ENCODE measurements around the gene EPHX1.
"Not testable (repeated sequence)": the region's sequence is repeated elsewhere in the genome, so short reads cannot be mapped to it uniquely, and the experiment has no call there.

The EPHX1 gene

DNA sequence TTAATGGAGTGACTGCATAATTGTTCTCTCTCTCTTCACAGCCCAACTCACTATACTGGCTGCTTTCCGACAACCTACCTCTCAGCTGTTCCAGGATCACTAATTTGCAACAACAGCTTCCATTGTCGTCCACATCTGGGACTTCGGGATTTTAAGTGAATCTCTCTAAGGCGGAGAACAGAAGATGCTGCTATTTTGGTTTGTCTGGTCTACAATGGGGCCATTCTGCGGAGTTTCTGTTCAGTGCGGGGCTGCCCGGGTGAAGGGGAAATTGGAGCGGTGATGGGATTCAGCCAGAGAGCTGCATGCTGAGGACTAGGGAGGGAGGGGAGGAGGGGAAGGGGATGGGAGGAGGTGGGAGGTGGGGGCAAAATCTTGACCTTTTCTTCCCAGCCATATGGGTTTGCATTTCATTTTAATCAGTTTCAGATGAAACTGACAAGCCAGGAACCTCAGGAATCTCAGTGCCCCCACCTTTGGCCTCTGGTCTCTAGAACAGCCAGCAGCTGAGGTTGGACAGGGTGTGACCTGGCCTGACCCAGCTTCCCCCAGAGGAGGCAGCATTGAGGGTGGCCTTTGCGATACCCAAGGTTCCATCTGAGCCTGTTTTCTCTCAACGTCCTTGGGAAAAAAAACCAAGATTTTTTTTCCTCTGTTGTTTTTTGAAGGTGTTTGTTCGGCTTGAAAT lies 39.2 kb upstream of the EPHX1 start:
- Histone ChIP-seq H3K4me3 (ENCODE audit: low read length) (no peak overlapping the region), H3K9ac (ENCODE audit: low read length) (no peak overlapping the region), H3K27me3 (ENCODE audit: control insufficient read depth, insufficient read depth, low read length) (no peaks in the 10 kb centered on the region), H3K4me1 (ENCODE audit: control insufficient read depth, insufficient read depth, low read length) (peaks cover 32% of the 10 kb centered on the region), H3K36me3 (ENCODE audit: control insufficient read depth, insufficient read depth, low read length) (no peaks in the 10 kb centered on the region), H3K27ac (ENCODE audit: low read depth, low read length) (no peak overlapping the region)

DNA sequence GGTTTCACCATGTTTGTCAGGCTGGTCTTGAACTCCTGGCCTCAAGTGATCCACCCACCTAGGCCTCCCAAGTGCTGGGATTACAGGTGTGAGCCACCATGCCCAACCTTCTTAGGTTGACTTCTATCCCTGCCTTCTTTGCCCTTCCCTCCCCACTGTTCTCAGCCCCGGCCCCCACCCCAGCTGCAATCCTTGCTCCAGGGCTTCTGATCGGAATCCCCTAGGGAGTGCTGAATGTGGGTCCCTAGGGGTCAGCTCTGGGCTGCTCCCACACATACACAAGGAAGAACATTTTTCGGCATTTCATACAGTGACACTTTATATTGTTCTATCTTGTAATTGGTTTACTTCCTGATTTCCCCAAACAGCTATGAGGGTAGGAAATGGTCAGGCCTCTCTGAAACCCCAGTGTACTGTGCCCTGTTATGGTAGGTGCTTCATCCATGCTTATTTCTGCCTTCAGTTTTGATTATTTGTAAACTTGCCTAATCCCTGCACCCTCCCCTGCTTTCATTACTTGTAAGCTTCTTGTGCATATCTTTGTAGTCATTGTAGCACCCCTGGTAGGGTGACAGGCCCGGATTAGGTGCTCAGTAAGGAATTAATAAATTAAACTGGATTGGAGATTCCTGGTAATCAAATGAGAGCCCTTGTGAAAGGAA lies 38.1 kb upstream of the EPHX1 start:
- Histone ChIP-seq H3K4me1 (ENCODE audit: control insufficient read depth, insufficient read depth, low read length) (peaks cover 26% of the 10 kb centered on the region), H3K27ac (ENCODE audit: low read depth, low read length) (peak overlapping the region; percentile 42), H3K9ac (ENCODE audit: low read length) (no peak overlapping the region)

DNA sequence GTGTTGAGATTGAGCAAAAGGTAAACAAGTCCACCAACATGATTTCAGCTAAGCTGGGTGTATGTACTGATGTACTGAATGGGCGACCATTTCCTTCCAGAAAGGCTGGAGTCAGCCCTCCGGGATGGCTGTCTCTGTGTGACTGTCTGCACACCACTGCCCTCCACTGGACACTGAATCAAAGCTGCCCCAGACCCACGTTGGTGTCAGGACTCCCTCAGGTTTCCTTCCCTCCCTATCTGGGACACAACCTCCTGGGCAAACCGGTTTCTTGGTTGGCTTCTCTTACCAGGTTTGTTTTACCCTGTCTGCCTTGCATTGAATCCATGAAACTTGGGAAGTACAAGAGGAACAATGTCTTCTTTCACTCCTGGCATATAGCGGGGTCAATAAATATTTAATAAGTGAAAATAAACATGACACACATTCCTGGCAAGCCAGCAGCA lies 37.6 kb upstream of the EPHX1 start:
- Histone ChIP-seq H3K27ac (ENCODE audit: low read depth, low read length) (peak overlapping the region; percentile 42), H3K4me1 (ENCODE audit: control insufficient read depth, insufficient read depth, low read length) (peaks cover 20% of the 10 kb centered on the region), H3K9ac (ENCODE audit: low read length) (peak overlapping the region; percentile 25), H3K4me3 (ENCODE audit: low read length) (no peak overlapping the region), H3K27me3 (ENCODE audit: control insufficient read depth, insufficient read depth, low read length) (no peaks in the 10 kb centered on the region), H3K36me3 (ENCODE audit: control insufficient read depth, insufficient read depth, low read length) (no peaks in the 10 kb centered on the region)

More for the DNA sequence above, 38.1 kb upstream of the EPHX1 start:
- no peak overlapping the region for H3K4me3 ChIP-seq (ENCODE audit: low read length)
- H3K27me3 ChIP-seq (ENCODE audit: control insufficient read depth, insufficient read depth, low read length) = no peaks in the 10 kb centered on the region
- H3K36me3 ChIP-seq (ENCODE audit: control insufficient read depth, insufficient read depth, low read length) = no peaks in the 10 kb centered on the region

DNA sequence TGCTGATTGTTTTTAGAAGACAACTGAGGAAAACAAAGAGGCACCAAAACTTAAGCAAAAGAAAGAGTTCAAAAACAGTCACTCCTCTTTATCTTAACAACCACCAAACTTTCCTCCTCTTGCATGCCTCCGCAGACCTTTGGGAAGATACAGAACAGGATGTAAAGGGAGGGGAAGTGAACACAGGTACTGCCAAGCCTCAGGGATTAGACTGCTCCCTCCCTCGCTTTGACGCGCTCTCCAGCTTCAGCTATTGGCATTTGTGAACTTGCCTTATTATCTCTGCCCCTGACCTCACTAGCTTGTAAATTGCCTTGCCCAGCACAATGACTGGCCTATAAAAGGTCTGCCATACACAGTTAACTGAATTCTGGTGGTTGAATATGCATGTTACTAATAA lies 37.1 kb upstream of the EPHX1 start:
- Histone ChIP-seq H3K4me3 (ENCODE audit: low read length) (no peak overlapping the region), H3K4me1 (ENCODE audit: control insufficient read depth, insufficient read depth, low read length) (peaks cover 15% of the 10 kb centered on the region), H3K9ac (ENCODE audit: low read length) (no peak overlapping the region), H3K27me3 (ENCODE audit: control insufficient read depth, insufficient read depth, low read length) (no peaks in the 10 kb centered on the region), H3K36me3 (ENCODE audit: control insufficient read depth, insufficient read depth, low read length) (no peaks in the 10 kb centered on the region), H3K27ac (ENCODE audit: low read depth, low read length) (no peak overlapping the region)

DNA sequence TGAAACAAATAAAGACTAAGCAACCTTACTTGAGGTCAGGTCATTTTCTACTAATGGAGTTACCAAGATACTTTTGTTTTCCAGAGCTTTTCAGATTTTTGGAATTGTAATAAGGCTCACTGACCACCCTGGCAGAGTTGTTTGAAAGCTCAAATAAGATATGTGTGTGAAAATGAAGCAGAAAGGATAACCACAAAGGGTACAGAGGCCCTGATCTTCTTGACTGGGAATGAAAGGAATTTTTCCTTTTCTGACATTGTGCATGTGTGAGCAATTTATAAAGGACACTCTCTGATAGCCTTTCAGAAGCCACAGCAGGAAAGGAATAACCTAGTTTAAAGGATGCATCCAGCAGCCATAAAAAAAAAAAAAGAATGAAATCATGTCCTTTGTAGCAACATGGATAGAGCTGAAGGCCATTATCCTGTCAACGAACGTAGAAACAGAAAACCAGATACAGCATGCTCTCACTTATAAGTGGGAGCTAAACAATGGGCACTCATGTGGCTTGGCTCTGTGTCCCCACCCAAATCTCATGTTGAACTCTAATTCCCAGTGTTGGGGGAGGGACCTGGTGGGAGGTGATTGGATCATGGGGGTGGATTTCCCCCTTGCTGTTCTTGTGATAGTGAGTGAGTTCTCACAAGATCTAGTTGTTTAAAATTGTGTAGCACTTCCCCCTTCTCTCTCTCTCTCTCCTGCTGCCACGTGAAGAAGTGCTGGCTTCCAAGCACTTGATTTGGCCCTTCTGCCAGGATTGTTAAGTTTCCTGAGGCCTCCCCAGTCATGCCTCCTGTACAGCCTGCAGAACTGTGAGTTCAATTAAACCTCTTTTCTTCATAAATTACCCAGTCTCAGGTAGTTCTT lies 35.4 kb upstream of the EPHX1 start:
- Histone ChIP-seq H3K36me3 (ENCODE audit: control insufficient read depth, insufficient read depth, low read length) (no peaks in the 10 kb centered on the region), H3K27ac (ENCODE audit: low read depth, low read length) (peak overlapping the region; percentile 54), H3K9ac (ENCODE audit: low read length) (no peak overlapping the region), H3K4me1 (ENCODE audit: control insufficient read depth, insufficient read depth, low read length) (peaks cover 18% of the 10 kb centered on the region), H3K4me3 (ENCODE audit: low read length) (no peak overlapping the region), H3K27me3 (ENCODE audit: control insufficient read depth, insufficient read depth, low read length) (no peaks in the 10 kb centered on the region)

DNA sequence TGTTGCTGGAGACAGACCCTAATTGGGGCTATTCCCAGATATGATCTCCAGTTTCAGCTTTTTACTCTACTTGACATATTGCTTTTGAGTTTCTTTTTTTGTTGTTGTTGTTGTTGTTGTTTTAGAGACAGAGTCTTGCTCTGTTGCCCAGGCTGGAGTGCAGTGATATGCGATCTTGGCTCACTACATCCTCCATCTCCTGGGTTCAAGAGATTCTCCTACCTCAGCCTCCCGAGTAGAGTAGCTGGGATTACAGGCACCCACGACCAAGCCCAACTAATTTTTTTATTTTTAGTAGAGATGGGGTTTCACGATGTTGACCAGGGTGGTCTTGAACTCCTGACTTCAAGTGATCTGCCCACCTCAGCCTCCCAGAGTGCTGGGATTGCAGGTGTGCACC lies 33.6 kb upstream of the EPHX1 start:
- no peaks in the 10 kb centered on the region for H3K36me3 ChIP-seq (ENCODE audit: control insufficient read depth, insufficient read depth, low read length)
- H3K4me1 ChIP-seq (ENCODE audit: control insufficient read depth, insufficient read depth, low read length) = peaks cover 23% of the 10 kb centered on the region
- no peak overlapping the region for H3K9ac ChIP-seq (ENCODE audit: low read length)
- H3K27me3 ChIP-seq (ENCODE audit: control insufficient read depth, insufficient read depth, low read length) = no peaks in the 10 kb centered on the region
- H3K27ac ChIP-seq (ENCODE audit: low read depth, low read length) = no peak overlapping the region
- H3K4me3 ChIP-seq (ENCODE audit: low read length) = no peak overlapping the region

DNA sequence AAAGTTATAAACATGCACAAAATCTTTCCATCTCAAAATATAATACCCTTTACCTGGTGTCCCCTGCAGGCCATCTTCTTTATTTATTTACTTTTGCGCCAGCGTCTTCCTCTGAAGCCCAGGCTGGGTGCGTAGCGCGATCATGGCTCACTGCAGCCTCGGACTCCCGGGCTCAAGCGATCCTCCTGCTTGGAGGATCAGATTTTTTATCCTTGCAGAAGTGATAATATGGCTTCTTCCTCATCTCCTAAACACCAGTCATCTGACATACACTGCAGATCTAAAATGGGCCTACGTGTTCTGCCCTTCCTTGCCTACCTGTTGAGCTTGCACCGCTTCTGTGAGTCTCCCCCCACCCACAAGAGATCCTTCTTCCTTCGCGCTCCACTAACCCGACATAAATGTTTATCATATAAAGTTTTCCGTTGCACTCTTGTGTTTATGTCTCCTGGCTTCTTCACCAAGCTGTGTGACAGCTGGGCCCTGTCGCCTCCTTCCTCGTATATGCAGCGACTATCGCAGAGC lies 32.8 kb upstream of the EPHX1 start:
- Histone ChIP-seq H3K27ac (ENCODE audit: low read depth, low read length) (peak overlapping the region; percentile 95), H3K27me3 (ENCODE audit: control insufficient read depth, insufficient read depth, low read length) (no peaks in the 10 kb centered on the region), H3K4me1 (ENCODE audit: control insufficient read depth, insufficient read depth, low read length) (peaks cover 21% of the 10 kb centered on the region), H3K4me3 (ENCODE audit: low read length) (peak overlapping the region; percentile 65), H3K9ac (ENCODE audit: low read length) (peak overlapping the region; percentile 97), H3K36me3 (ENCODE audit: control insufficient read depth, insufficient read depth, low read length) (no peaks in the 10 kb centered on the region)

DNA sequence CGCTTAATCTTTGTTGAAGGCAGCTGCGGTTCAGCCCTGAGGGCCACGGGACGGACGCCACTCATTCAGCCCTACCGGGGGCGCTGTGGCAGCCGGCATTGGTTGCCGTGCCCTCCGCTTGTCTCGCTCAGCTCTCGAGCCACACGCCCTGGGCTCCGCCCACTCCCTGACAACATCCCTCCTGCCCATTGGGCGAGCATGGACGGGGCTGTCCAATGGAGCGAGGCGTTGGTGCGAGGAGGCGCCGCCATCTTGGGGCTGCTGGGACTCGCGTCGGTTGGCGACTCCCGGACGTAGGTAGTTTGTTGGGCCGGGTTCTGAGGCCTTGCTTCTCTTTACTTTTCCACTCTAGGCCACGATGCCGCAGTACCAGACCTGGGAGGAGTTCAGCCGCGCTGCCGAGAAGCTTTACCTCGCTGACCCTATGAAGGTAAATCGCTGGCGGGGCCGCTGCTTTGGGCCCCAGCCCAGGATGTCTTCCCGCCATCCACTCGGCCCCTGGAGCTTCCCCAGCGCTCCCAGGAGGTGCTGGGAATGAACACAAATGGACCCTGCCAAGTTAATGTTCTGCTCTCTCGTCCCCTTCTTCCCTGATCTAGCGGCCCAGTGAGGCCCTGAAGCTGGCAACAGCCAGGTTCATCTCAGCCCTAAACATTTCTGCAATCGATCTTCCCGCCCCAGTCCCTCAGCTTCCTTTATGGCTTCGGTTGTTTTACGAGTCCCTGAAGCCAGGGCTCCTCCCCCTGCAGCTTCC lies 32.2 kb upstream of the EPHX1 start, which contains the start of gene SRP9:
Gene SRP9 (plus strand): TSS at position 244 of the 754 bp plus-strand sequence. CDS start 115 bp downstream, at position 359.
- Histone ChIP-seq H3K27ac (ENCODE audit: low read depth, low read length) (peak within 1 kb of the TSS; percentile 95), H3K9ac (ENCODE audit: low read length) (peak within 1 kb of the TSS; percentile 97), H3K27me3 (ENCODE audit: control insufficient read depth, insufficient read depth, low read length) (no peaks in the 10 kb centered on the region), H3K4me1 (ENCODE audit: control insufficient read depth, insufficient read depth, low read length) (peaks cover 16% of the 10 kb centered on the region), H3K36me3 (ENCODE audit: control insufficient read depth, insufficient read depth, low read length) (no peaks in the 10 kb centered on the region), H3K4me3 (ENCODE audit: low read length) (peak within 1 kb of the TSS; percentile 95)

DNA sequence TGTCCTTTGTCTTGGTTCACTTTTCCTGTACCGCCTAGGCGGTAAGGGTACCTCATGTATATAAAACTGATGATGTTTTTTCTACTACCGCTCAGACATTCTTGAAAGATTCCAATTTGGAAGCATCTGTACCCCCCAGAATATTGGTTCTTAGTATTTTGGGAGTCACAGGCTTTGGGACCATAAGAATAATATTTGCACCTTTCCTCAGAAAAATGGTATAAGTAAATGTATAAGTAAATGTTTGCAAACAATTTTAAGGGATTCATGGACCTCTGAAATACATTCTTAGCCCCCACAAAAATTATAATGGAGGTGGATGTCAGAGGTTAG lies 31.6 kb upstream of the EPHX1 start:
- Histone ChIP-seq H3K36me3 (ENCODE audit: control insufficient read depth, insufficient read depth, low read length) (no peaks in the 10 kb centered on the region), H3K9ac (ENCODE audit: low read length) (peak overlapping the region; percentile 97), H3K27me3 (ENCODE audit: control insufficient read depth, insufficient read depth, low read length) (no peaks in the 10 kb centered on the region), H3K4me1 (ENCODE audit: control insufficient read depth, insufficient read depth, low read length) (peaks cover 16% of the 10 kb centered on the region), H3K4me3 (ENCODE audit: low read length) (peak overlapping the region; percentile 95), H3K27ac (ENCODE audit: low read depth, low read length) (peak overlapping the region; percentile 95)

DNA sequence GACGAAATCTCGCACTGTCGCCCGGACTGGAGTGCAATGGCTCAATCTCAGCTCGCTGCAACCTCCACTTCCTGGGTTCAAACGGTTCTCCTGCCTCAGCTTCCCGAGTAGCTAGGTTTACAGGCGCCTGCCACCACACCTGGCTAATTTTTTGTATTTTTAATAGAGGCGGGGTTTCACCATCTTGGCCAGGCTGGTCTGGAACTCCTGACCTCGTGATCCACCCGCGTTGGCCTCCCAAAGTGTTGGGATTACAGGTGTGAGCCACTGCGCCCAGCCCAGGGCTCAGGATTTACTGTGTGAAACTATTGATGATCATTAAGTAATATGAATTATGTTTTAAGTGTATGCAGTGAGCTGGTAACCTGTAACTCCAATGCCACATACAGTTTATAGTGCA lies 30.8 kb upstream of the EPHX1 start:
- Histone ChIP-seq H3K4me1 (ENCODE audit: control insufficient read depth, insufficient read depth, low read length) (peaks cover 14% of the 10 kb centered on the region), H3K4me3 (ENCODE audit: low read length) (peak overlapping the region; percentile 95)
- not testable (repeated sequence) for H3K27me3 ChIP-seq (ENCODE audit: control insufficient read depth, insufficient read depth, low read length); H3K27ac ChIP-seq (ENCODE audit: low read depth, low read length); H3K36me3 ChIP-seq (ENCODE audit: control insufficient read depth, insufficient read depth, low read length); H3K9ac ChIP-seq (ENCODE audit: low read length)

DNA sequence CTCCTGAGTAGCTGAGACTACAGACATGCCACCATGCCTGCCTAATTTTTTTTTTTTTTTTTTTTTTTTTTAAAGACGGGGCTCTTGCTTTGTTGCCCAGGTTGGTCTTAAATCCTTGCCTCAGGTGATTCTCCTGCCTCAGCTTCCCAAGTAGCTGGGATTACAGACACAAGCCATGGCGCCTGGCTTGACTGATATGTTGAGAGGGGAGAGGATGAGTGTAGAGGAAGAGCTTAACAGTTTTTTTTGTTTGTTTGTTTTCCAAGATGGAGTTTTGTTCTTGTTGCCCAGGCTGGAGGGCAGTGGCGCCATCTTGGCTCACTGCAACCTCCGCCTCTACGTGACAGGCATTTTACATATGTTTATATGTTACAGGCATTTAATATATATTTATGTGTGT lies 29.8 kb upstream of the EPHX1 start:
- Histone ChIP-seq H3K27me3 (ENCODE audit: control insufficient read depth, insufficient read depth, low read length) (no peaks in the 10 kb centered on the region), H3K9ac (ENCODE audit: low read length) (no peak overlapping the region), H3K4me3 (ENCODE audit: low read length) (no peak overlapping the region), H3K36me3 (ENCODE audit: control insufficient read depth, insufficient read depth, low read length) (no peaks in the 10 kb centered on the region), H3K27ac (ENCODE audit: low read depth, low read length) (no peak overlapping the region), H3K4me1 (ENCODE audit: control insufficient read depth, insufficient read depth, low read length) (peaks cover 11% of the 10 kb centered on the region)

DNA sequence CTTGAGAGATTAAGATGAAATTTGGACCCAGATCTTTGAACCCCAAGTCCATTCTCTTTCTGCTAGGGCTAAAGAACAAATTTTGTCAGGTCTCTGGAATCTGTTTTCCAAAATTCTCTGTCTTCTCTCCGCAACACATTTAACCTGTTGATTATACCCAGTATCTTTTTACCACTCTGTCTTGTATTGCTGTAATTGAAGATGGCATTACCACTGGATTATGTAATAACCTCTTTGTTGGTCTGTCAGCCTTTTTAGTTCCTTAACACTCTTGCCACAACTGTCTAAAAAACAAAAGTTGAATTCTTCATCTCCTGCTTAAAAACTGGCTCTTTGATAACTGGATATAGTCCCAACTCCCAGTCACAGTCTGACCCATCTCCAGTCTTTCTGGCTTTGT lies 29.3 kb upstream of the EPHX1 start:
- Histone ChIP-seq H3K4me1 (ENCODE audit: control insufficient read depth, insufficient read depth, low read length) (peaks cover 11% of the 10 kb centered on the region), H3K4me3 (ENCODE audit: low read length) (peak overlapping the region; percentile 32), H3K36me3 (ENCODE audit: control insufficient read depth, insufficient read depth, low read length) (no peaks in the 10 kb centered on the region), H3K9ac (ENCODE audit: low read length) (no peak overlapping the region), H3K27me3 (ENCODE audit: control insufficient read depth, insufficient read depth, low read length) (no peaks in the 10 kb centered on the region), H3K27ac (ENCODE audit: low read depth, low read length) (no peak overlapping the region)

Data from rectal smooth muscle tissue (tissue), 1 donor.